Activated CD4-positive, CD25-positive, alpha-beta regulatory T cell treated with anti-CD3 and anti-CD28 coated beads, Interleukin-2, amount 50 U/mL, for 16 hours (primary cell): ENCODE results near the gene MAN2A2.
"Not testable (repeated sequence)": the region's sequence is repeated elsewhere in the genome, so short reads cannot be mapped to it uniquely, and the experiment has no call there.

Experiments
- DNase-seq: peaks from one replicate; pipeline ENCODE4 v3.0.0-alpha.2; 2020; ENCODE audit warnings: low read depth, low spot score

MAN2A2 gene

DNA sequence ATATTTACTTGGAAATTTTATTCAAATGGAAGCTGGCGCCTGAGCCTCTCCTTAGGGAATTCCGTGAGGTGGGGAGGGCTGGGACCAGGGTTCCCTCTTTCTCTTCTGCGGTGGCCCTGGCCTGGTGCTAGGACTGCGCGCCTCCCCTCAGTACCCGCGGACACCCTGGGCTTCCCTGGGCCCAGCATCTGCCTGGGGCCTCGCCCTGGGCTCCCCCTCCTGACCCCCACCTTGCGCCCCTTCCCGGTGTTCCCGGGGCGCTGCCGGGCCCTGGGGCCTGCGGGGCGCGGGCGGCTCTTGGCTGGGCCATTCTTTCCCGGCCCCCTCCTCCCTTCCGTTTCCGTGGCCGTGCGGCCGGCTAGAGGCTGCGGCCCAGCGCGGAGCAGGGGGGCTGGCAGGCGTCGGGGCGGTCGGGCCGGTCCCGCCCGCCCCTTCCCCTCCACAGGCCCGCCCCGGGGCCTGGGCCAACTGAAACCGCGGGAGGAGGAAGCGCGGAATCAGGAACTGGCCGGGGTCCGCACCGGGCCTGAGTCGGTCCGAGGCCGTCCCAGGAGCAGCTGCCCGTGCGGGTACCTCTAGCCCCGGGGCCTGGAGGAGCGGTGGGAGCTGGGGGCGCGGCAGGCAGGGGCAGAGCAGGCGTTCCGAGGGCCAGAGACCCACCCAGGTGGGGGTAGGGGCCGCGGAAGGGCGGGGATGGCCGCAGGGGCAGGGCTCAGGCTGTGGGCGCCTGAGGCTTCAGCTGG, 19.0 kb upstream of the MAN2A2 start, which contains the start of gene FES:
FES (plus strand) TSS at position 529 of the 743 bp plus-strand sequence. CDS start 542 bp downstream, outside the sequence.
- no peak for DNase-seq

DNA sequence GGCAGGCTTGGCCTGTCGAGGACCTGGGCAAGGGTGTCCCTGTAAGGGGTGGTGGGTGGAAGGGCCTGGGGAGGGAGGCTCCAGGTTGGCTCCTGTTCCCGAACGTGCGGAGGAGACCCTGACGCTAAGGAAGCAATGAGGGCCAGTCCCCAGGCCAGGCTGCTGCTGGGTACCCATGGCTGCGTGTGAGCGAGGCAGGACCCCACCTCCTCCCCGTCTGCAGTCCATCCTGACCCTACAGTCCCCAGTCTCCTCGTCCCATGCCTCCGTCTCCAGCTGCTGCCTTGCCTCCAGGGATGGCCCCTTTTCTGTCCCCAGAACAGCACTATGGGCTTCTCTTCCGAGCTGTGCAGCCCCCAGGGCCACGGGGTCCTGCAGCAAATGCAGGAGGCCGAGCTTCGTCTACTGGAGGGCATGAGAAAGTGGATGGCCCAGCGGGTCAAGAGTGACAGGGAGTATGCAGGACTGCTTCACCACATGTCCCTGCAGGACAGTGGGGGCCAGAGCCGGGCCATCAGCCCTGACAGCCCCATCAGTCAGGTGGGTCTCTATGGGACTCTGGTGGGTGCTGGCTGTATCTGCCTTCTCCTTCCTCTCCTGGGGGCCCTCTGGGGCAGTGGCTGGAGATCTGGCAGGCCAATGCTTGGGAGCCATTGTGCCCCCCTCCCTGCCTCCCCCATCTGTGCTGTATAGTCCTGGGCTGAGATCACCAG, 18.2 kb upstream of the MAN2A2 start:
- DNase-seq, result no peak

- peak; percentile 48 for DNase-seq
Observed at GRCh38 chr15:90885432-90886290, 17.4 kb upstream of the MAN2A2 start.

DNA sequence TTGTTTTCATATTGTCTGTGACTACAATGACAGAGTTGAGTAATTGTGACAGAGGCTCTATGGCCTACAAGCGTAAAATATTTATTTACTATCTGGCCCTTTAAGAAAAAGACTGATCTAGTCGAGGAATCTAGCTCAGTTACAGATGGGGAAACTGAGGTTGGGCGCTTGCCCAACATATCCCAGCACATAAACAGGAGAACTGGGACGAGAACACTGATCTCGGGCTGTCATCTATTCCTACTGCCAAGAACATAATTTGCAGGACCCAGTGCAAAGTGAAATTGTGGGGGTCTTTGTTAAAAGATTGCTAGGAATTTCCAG, 16.8 kb upstream of the MAN2A2 start:
- DNase-seq, result no peak

DNA sequence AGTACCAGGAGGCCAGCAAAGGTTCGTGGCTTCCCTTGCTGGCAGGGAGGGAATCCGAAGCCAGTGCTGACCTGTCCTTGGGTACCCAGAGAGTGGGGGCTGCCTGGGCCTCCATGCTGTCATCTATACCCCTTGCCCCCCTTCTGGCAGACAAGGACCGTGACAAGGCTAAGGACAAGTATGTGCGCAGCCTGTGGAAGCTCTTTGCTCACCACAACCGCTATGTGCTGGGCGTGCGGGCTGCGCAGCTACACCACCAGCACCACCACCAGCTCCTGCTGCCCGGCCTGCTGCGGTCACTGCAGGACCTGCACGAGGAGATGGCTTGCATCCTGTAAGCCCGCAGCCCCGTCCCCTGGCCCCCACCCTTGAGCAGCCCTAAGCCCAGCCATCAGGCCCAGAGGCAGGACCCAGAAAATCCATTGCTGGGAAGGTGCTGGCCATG, 16.0 kb upstream of the MAN2A2 start:
- DNase-seq, result no peak

GRCh38 chr15:90889313-90889730, 13.8 kb upstream of the MAN2A2 start:
- DNase-seq, result no peak

GRCh38 chr15:90889736-90890456, 13.2 kb upstream of the MAN2A2 start:
- DNase-seq, result no peak

- DNase-seq, result no peak
Observed at GRCh38 chr15:90890839-90891238, 12.3 kb upstream of the MAN2A2 start.

DNA sequence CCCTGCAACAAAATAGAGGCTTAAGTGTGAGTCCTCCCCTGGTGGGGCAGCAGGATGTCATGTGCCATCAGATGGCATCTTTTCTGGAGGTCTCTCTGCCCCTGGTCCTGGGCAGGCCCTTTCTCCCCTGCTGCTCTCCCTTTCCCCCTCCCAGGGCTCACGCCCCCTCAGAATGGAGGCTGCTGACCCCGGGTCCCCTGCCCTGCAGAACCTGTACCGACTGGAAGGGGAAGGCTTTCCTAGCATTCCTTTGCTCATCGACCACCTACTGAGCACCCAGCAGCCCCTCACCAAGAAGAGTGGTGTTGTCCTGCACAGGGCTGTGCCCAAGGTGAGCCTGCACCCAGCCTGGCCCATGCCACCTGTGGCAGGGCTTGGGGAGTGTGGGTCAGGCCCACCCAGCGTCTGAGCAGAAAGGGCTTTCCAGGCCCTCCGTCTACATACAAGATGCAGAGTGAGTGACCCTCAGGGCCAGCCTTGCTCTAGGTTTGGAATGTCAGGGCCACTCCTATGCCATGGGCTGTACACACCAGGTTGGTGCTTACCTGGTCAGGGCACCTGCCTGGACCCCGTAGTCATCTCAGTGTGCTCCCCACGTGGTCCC, 11.7 kb upstream of the MAN2A2 start:
- no peak for DNase-seq

DNA sequence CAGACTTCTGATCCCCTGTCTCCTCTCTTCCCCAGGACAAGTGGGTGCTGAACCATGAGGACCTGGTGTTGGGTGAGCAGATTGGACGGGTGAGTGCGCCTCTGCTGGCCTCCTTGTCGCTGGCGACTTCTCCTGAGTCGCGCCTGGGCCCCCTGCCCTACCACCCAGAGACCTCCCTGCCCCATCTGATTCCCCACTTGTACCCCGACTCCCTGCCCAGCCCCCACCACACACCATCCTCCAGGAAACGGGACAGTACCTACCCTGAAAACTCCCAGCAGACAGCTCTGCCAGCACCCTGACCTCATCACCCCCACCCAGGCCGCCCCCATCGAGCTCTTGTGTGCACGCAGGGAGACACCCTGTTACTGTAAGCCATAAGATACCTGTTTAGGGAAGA, 11.1 kb upstream of the MAN2A2 start:
- DNase-seq, result no peak

DNA sequence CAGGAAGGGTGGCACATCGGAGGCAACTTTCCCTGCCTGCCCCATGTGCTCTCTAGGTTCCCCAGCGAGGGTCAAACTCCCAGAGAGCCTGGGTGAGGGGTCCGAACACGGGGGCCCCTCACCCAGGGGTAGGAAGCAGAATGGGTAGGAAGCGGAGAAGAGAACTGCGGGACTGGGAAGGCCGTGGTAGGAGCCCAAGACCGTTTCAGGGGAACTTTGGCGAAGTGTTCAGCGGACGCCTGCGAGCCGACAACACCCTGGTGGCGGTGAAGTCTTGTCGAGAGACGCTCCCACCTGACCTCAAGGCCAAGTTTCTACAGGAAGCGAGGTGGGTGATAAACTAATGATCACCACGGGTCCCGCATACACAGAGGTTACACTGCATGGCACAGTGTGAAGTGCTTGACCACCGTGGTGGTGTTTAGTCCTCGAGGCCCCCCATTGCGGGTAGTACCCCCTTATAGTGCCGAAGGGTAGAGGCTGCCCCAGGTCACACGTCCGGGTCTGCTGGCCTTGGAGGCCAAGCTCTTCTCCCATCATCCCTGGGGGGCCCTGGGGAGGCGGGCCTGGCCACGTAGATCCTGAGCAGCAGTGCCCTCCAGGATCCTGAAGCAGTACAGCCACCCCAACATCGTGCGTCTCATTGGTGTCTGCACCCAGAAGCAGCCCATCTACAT, 10.5 kb upstream of the MAN2A2 start:
- DNase-seq, result no peak

- DNase-seq, result no peak
Observed at GRCh38 chr15:90893175-90894090, 9.7 kb upstream of the MAN2A2 start.

GRCh38 chr15:90895571-90896117, 7.5 kb upstream of the MAN2A2 start:
- no peak for DNase-seq

- not testable (repeated sequence) for DNase-seq
Observed at GRCh38 chr15:90897131-90897655, 5.9 kb upstream of the MAN2A2 start.

GRCh38 chr15:90901175-90902039, 1.7 kb upstream of the MAN2A2 start:
- no peak for DNase-seq

DNA sequence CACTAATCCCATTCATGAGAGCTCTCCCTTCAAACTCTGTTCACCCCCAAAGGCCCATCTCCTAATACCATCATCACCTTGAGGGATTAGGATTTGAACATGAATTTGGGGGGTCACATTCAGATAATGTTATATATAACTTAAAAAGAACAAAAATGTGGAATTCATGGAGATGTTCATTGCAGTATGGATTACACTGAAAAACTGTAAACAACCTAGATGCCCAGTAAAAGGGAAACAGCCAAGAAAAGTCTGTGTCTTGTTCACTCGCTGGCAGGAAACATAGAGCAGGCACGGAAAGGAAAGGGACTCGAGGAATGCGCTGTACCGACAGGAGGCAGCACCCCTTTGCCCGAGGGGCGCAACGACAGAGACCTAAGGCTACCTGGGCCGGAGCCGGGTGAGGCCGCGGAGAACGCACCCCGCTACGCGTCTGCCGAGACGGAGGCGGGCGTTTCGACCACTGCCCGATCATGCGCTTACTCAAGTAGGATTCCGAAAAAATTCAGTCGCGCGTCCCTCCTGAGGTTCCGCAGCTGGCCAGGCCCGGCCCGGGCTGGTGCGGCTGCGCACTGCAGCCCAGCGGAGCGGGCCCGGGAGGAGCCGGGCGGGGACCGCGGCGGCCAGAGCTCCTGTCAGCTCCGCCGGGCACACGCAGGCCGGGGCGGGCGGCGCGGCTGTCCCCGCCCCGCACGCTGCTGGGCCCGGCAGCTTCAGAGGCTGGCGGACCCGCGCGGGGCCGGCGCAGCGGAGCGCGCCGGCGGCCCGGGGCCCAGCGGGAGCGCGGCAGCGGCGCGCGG, 862 bp upstream of the MAN2A2 start:
- peak; percentile 44 for DNase-seq
